HepG2 (cell line): Measurements from ENCODE around the gene B3GALNT1. TPM values are rescaled to one million over a fixed set of nuclear protein-coding genes. Genes with fewer than 3 reads are reported as not detected.

ENCODE experiments used
- ATAC-seq: fragments of 200-7000 bp; cut with Tn5 transposase; 3 replicates; pipeline ENCODE4 v1.9.1; 2020; ENCODE audit warnings: mild to moderate bottlenecking, moderate library complexity
- BruUV-seq: library from RNA; stranded (reverse); fragments of 400-500 nt; replicated peaks from 2 replicates; lab custom pipeline; 2021; lab: Mats Ljungman, UMichigan
- CTCF ChIA-PET: fragments of 300-600 bp; formaldehyde crosslinking; extraction: SDS; loops from one replicate; lab custom pipeline; 2021; ENCODE audit warnings: low total read pairs, inconsistent platforms, low intra/inter-chr PET ratio; lab: Yijun Ruan, JAX
- POLR2A ChIA-PET: fragments of 350-600 bp; sonication (Branson Sonifier 250); formaldehyde crosslinking; loops from one replicate; lab custom pipeline; 2020; ENCODE audit warnings: antibody characterized with exemption, inconsistent platforms; lab: Yijun Ruan, JAX
- DNase-seq: peaks from one replicate; pipeline ENCODE4 v3.0.0-alpha.2; 2015; ENCODE audit warnings: low spot score
- FAIRE-seq: peaks from 3 replicates; lab custom pipeline; 2011; peaks lifted over from hg19 to GRCh38; lab: Jason Lieb, UNC
- H2AFZ ChIP-seq: one replicate; pipeline ENCODE4 v1.6.1; 2011; ENCODE audit warnings: low read length, inconsistent platforms
- H3K27ac ChIP-seq: fragments of 300-600 bp; 3 replicates; pipeline ENCODE4 v1.8.0; 2011; ENCODE audit warnings: mixed run types, mild to moderate bottlenecking, mixed read lengths, low read length, inconsistent platforms; ENCODE audit not compliant: insufficient read depth; ENCODE audit errors: extremely low read length
- H3K27me3 ChIP-seq, 2 experiments: fragments of 200-600 bp in 1 of 2; 2 replicates in 1 of 2; 3 replicates in 1 of 2; pipeline versions ENCODE4 v1.6.0 to v1.8.0; 2011; ENCODE audit warnings: low read length in 2 of 2, mild to moderate bottlenecking in 2 of 2, moderate library complexity in 2 of 2, inconsistent platforms in 1 of 2; ENCODE audit not compliant: insufficient read depth in 2 of 2, control insufficient read depth in 1 of 2
- H3K36me3 ChIP-seq, 2 experiments: fragments of 200-600 bp in 1 of 2; replicated peaks in 1 of 2; 2 replicates in 1 of 2; 3 replicates in 1 of 2; pipeline versions ENCODE4 v1.5.1 to v1.8.0; 2011; ENCODE audit warnings: low read length in 2 of 2, inconsistent platforms in 1 of 2; ENCODE audit not compliant: insufficient read depth in 2 of 2, control insufficient read depth in 1 of 2
- H3K4me1 ChIP-seq: 2 replicates; pipeline ENCODE4 v1.5.1; 2012; ENCODE audit warnings: low read length, inconsistent platforms; ENCODE audit not compliant: insufficient read depth
- H3K4me2 ChIP-seq: 2 replicates; pipeline ENCODE4 v1.6.0; 2011; ENCODE audit warnings: low read depth, low read length, inconsistent platforms
- H3K4me3 ChIP-seq, 3 experiments: fragments of 200-600 bp in 1 of 3; sonication (generic), shearing (Covaris generic) in 1 of 3; replicated peaks in 1 of 3; 2 replicates each; pipeline ENCODE4 v1.5.1; 2011 to 2016; ENCODE audit warnings: low read length in 3 of 3, inconsistent platforms in 2 of 3, low read depth in 2 of 3, mild to moderate bottlenecking in 2 of 3, control low read depth in 1 of 3, mixed read lengths in 1 of 3; ENCODE audit not compliant: insufficient read depth in 1 of 3
- H3K79me2 ChIP-seq: one replicate; pipeline ENCODE4 v1.6.1; 2011; ENCODE audit warnings: low read length, inconsistent platforms; ENCODE audit not compliant: insufficient read depth
- H3K9ac ChIP-seq: 2 replicates; pipeline ENCODE4 v1.6.0; 2011; ENCODE audit warnings: mild to moderate bottlenecking, low read depth, low read length, inconsistent platforms; ENCODE audit not compliant: insufficient read depth
- H3K9me3 ChIP-seq: 2 replicates; pipeline ENCODE4 v1.5.1; 2012; ENCODE audit warnings: mild to moderate bottlenecking, low read length
- H4K20me1 ChIP-seq: 2 replicates; pipeline ENCODE4 v1.6.0; 2011; ENCODE audit warnings: inconsistent platforms, mild to moderate bottlenecking, low read length, moderate library complexity; ENCODE audit not compliant: insufficient read depth
- EEA1 ChIP-seq: sonication (generic); formaldehyde crosslinking; IDR thresholded peaks from 2 replicates; pipeline ENCODE4 v1.5.1; 2020; ENCODE audit warnings: mild to moderate bottlenecking, missing genetic modification reagents, borderline replicate concordance
- ETV6 ChIP-seq: sonication (generic); formaldehyde crosslinking; conservative IDR thresholded peaks from 2 replicates; pipeline ENCODE4 v1.4.0; 2020; ENCODE audit warnings: missing genetic modification reagents
- GATAD1 ChIP-seq: IDR thresholded peaks from 2 replicates; pipeline ENCODE4 v1.6.1; 2016; ENCODE audit warnings: missing genetic modification reagents, missing compliant biosample characterization
- MAFK ChIP-seq, 2 experiments: IDR thresholded peaks in 1 of 2; conservative IDR thresholded peaks in 1 of 2; 2 replicates each; pipeline ENCODE4 v1.6.1; 2011; ENCODE audit warnings: improper control_type of control experiment in 2 of 2, low read length in 2 of 2
- TRIM22 ChIP-seq: fragments of 450-650 bp; IDR thresholded peaks from 2 replicates; pipeline ENCODE4 v1.6.1; 2017
- ZBTB38 ChIP-seq: sonication (generic); formaldehyde crosslinking; IDR thresholded peaks from 2 replicates; pipeline ENCODE4 v1.5.1; 2020; ENCODE audit warnings: mild to moderate bottlenecking, missing genetic modification reagents
- ZNF10 ChIP-seq: sonication (generic); formaldehyde crosslinking; IDR thresholded peaks from 2 replicates; pipeline ENCODE4 v1.4.0; 2020; ENCODE audit warnings: mild to moderate bottlenecking, low read depth, missing genetic modification reagents, borderline replicate concordance
- ZNF138 ChIP-seq: sonication (generic); formaldehyde crosslinking; IDR thresholded peaks from 2 replicates; pipeline ENCODE4 v1.5.0; 2020; ENCODE audit warnings: mild to moderate bottlenecking, low read depth, missing genetic modification reagents
- ZNF225 ChIP-seq: sonication (generic); formaldehyde crosslinking; IDR thresholded peaks from 2 replicates; pipeline ENCODE4 v1.4.0; 2020; ENCODE audit warnings: mild to moderate bottlenecking, missing genetic modification reagents
- ZNF547 ChIP-seq: sonication (generic); formaldehyde crosslinking; IDR thresholded peaks from 2 replicates; pipeline ENCODE4 v1.5.1; 2020; ENCODE audit warnings: mild to moderate bottlenecking, missing genetic modification reagents
- WGBS: methylation state at CpG from one replicate; pipeline ENCODE4 v1.1.6; 2017; ENCODE audit warnings: low lambda C conversion rate; 5-methylcytosine and 5-hydroxymethylcytosine counted together
- in situ Hi-C: cut with HindIII; loops from 2 replicates; pipeline ENCODE4 v1.10.0; 2017; ENCODE audit warnings: low pct_unique_long_range_greater_than_20kb; ENCODE audit not compliant: extremely low pct_ligation_motif_present
- intact Hi-C: fragments of 100-400 bp; cut with micrococcal nuclease; formaldehyde crosslinking; loops from one replicate; pipeline ENCODE4 v1.10.0; 2022; ENCODE audit not compliant: unreplicated experiment
- polyA plus RNA-seq, 8 experiments: library from polyadenylated mRNA; depleted of rRNA in 3 of 8; stranded (reverse) in 7 of 8; unstranded in 1 of 8; fragments of >200 nt; fragmentation: Illumina TruSeq in 4 of 8; extraction: Trizol in 4 of 8; gene quantifications; 2 replicates each; pipeline versions ENCODE4 v1.2.1 to v1.2.3, GENCODE V29; 2011 to 2016; ENCODE audit warnings: low read depth in 4 of 8, missing spikeins in 1 of 8, mixed read lengths in 1 of 8; ENCODE audit not compliant: insufficient read depth in 1 of 8
- total RNA-seq, 5 experiments: library from RNA; depleted of rRNA; stranded (reverse); fragments of >200 nt; fragmentation: Illumina TruSeq; extraction: Trizol; gene quantifications; 2 replicates each; pipeline ENCODE4 v1.2.3, GENCODE V29; 2016; ENCODE audit warnings: low read depth in 1 of 5

B3GALNT1 gene
- total and polyA plus RNA-seq, 2 of the 13 experiments (the other 11 are each of a cell fraction or from before 2014, with no cell fraction given) = not detected

- Histone ChIP-seq H3K4me1 (peaks cover 10% of the 10 kb centered on the region), H3K9ac (no peak overlapping the region), H3K27me3 (no peaks in the 10 kb centered on the region), H3K4me2 (no peak overlapping the region), H3K79me2 (no peaks in the 10 kb centered on the region), H3K36me3 (no peaks in the 10 kb centered on the region), H2AFZ (no peak overlapping the region), H3K27ac (no peak overlapping the region), H3K9me3 (no peaks in the 10 kb centered on the region), H3K4me3 (no peak overlapping the region), H4K20me1 (no peaks in the 10 kb centered on the region)
- TF ChIP-seq ZBTB38 (CRISPR knock-in tag) (no peak), ZNF547 (CRISPR knock-in tag) (no peak), ETV6 (CRISPR knock-in tag) (no peak), MAFK (conservative IDR thresholded peaks at IDR 0.05 in 1 of 2, IDR thresholded peaks at IDR 0.05 in 1 of 2; ENCODE audit: low read length in 2 of 2) (no peak), ZNF10 (CRISPR knock-in tag) (no peak), ZNF138 (no peak), TRIM22 (no peak), ZNF225 (CRISPR knock-in tag) (no peak), EEA1 (CRISPR knock-in tag) (no peak), GATAD1 (CRISPR knock-in tag) (no peak)
- no TSS peak for BruUV-seq
- POLR2A ChIA-PET = no interaction called here
- no peak for DNase-seq
- no peak for ATAC-seq
- intact Hi-C loops = no loop called here
- CTCF ChIA-PET = no interaction called here
- no peak for FAIRE-seq
- WGBS = 70% methylated on average over 3 of the region's 3 CpGs
- in situ Hi-C loops = no loop called here
These were observed 3.5 kb downstream of the B3GALNT1 start for GRCh38 chr3:161101609-161102008.
